ENCODE results near the gene F5.
A peak's percentile ranks its signal among the peaks of the same experiment; 100 is the strongest.

The F5 gene

GRCh38 chr1:169586067-169586394 is 250 bp downstream of the F5 start:
- Histone ChIP-seq H3K9me3 (ENCODE audit: control insufficient read depth in 1 of 2, low read length in 2 of 2) (no peaks in the 10 kb centered on the region), H3K4me1 (ENCODE audit: control insufficient read depth in 1 of 2, insufficient read depth in 2 of 2, low read length in 2 of 2) (peaks cover 6 to 9% of the 10 kb centered on the region in 2 donors), H3K36me3 (ENCODE audit: control insufficient read depth in 1 of 2, insufficient read depth in 2 of 2, low read length in 2 of 2) (no peaks in the 10 kb centered on the region), H3K4me3 (ENCODE audit: low read depth in 1 of 2, low read length in 2 of 2) (peak overlapping the region; percentile 40 to 47), H3K27me3 (ENCODE audit: low read depth, low read length) (no peaks in the 10 kb centered on the region), H3K27ac (ENCODE audit: low read length) (peak overlapping the region; percentile 49)

DNA sequence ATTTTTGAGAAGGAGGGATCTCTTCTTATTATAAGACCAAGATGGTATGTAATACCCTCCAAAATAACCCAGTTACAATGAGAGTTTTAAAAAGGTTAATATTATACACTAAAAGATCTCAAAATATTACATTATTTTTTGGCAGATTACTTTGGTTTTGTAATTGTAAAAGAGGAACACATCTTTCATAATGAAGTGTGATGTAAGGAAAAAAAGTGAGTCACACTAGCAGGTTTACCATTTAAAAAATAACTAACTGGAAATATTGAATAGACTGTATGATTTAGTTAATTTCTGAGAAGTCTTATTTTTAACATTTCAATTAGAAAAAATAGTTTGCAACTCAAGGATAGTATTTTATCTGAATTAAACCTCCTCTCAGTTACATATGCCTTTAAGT is 1.1 kb downstream of the F5 start:
- no peaks in the 10 kb centered on the region for H3K27me3 ChIP-seq (ENCODE audit: low read depth, low read length)
- H3K4me1 ChIP-seq (ENCODE audit: control insufficient read depth in 1 of 2, insufficient read depth in 2 of 2, low read length in 2 of 2): peaks cover 6 to 9% of the 10 kb centered on the region in 2 donors
- no peaks in the 10 kb centered on the region for H3K9me3 ChIP-seq (ENCODE audit: control insufficient read depth in 1 of 2, low read length in 2 of 2)
- no peaks in the 10 kb centered on the region for H3K36me3 ChIP-seq (ENCODE audit: control insufficient read depth in 1 of 2, insufficient read depth in 2 of 2, low read length in 2 of 2)
- no peak overlapping the region for H3K4me3 ChIP-seq (ENCODE audit: low read depth in 1 of 2, low read length in 2 of 2)
- H3K27ac ChIP-seq (ENCODE audit: low read length): no peak overlapping the region

GRCh38 chr1:169584483-169585144 is 1.7 kb downstream of the F5 start:
- no peaks in the 10 kb centered on the region for H3K36me3 ChIP-seq (ENCODE audit: control insufficient read depth in 1 of 2, insufficient read depth in 2 of 2, low read length in 2 of 2)
- no peaks in the 10 kb centered on the region for H3K9me3 ChIP-seq (ENCODE audit: control insufficient read depth in 1 of 2, low read length in 2 of 2)
- no peak overlapping the region for H3K27ac ChIP-seq (ENCODE audit: low read length)
- H3K4me3 ChIP-seq (ENCODE audit: low read depth in 1 of 2, low read length in 2 of 2): no peak overlapping the region
- H3K27me3 ChIP-seq (ENCODE audit: low read depth, low read length): no peaks in the 10 kb centered on the region
- peaks cover 6 to 9% of the 10 kb centered on the region in 2 donors for H3K4me1 ChIP-seq (ENCODE audit: control insufficient read depth in 1 of 2, insufficient read depth in 2 of 2, low read length in 2 of 2)

DNA sequence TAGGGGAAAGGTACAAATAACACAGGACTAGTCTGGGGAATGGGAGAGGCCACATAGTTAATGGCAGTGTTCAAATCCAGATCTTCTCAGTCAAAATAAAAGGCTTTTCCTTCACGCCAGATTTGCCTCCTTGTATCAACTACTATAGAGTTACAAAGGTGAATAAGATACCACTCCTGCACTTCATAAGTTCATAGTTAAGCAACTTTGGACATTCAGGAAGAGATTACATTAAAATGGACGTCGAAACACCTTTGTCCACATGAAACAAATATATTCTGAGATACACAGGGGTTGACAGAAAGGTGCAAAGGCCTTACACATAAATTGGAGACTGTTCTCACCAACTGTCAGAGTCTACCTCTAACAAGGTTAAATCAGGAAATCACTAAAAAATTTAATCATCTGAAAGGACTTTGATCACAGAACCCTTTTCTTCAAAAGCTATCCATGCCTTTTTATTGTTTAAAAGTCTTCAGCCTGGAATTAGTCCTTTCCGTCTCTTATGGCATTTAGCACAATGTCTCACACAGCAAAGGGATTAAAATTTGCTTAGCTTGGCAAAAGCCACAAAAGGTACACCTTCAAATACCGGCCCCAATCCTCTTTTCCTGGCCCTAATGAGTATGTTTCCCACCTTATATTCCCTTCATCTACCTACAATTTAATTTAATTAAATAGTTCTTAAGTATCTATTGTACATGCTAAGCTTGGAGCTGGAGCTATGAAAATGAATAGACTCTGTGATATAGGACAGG is 8.1 kb downstream of the F5 start:
- Histone ChIP-seq H3K9me3 (ENCODE audit: control insufficient read depth in 1 of 2, low read length in 2 of 2) (no peaks in the 10 kb centered on the region), H3K27ac (ENCODE audit: low read length) (no peak overlapping the region), H3K27me3 (ENCODE audit: low read depth, low read length) (no peaks in the 10 kb centered on the region), H3K4me3 (ENCODE audit: low read depth in 1 of 2, low read length in 2 of 2) (no peak overlapping the region), H3K36me3 (ENCODE audit: control insufficient read depth in 1 of 2, insufficient read depth in 2 of 2, low read length in 2 of 2) (no peaks in the 10 kb centered on the region), H3K4me1 (ENCODE audit: control insufficient read depth in 1 of 2, insufficient read depth in 2 of 2, low read length in 2 of 2) (no peaks in the 10 kb centered on the region)

DNA sequence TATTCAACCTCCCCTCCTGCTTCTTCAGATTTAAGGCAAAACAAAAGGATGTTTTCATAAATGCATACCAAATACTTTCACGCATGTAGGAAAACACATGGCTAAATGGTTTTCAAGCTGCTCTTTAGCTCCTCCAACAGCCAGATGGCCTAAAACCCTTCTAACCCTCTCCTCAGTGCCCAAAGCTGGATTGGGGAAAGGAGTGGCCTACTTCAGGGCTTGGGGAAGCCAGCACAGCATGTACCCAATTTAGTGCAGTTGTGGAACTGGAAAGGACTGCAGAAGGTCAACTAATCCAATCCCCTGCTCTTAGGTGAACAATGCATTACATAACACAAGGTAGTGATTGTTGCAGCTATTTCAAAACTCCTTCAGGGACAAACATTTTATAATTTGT is 9.3 kb downstream of the F5 start:
- H3K4me3 ChIP-seq (ENCODE audit: low read depth in 1 of 2, low read length in 2 of 2): no peak overlapping the region

DNA sequence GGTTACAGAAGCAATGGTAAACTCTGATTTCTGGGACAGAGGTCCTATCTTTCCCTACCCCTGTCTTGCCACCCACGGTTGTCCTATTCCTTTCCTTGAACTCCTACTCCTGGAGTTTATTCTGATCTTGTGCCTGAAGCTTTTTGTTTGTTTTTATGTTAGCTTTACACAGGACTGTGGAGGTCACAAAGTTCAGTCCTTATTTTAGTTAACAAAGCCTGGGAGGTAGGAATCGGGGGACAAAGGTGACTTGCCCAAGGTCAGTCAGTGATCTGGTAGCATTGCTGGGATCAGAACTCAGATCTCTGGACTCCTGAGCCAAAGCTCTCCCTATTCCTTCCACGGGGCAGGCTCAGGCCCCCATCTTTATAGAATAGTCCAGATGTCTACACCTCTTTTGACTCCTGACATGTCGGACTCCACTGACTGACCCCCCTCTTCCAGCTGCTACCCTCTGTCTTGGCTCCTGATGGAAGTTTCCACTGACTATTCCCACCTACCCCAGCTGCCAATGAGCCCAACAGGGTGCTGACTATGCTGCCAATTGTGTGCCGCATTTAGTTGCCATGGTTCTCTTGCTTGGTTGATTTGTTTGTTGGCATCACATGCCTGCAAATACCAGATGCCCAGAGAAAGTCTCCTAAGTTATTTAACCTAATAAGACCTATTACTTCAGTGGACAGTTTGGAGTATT is 9.9 kb downstream of the F5 start:
- Histone ChIP-seq H3K4me3 (ENCODE audit: low read depth in 1 of 2, low read length in 2 of 2) (no peak overlapping the region), H3K27ac (ENCODE audit: low read length) (no peak overlapping the region), H3K9me3 (ENCODE audit: control insufficient read depth in 1 of 2, low read length in 2 of 2) (no peaks in the 10 kb centered on the region), H3K4me1 (ENCODE audit: control insufficient read depth in 1 of 2, insufficient read depth in 2 of 2, low read length in 2 of 2) (no peaks in the 10 kb centered on the region), H3K36me3 (ENCODE audit: control insufficient read depth in 1 of 2, insufficient read depth in 2 of 2, low read length in 2 of 2) (no peaks in the 10 kb centered on the region), H3K27me3 (ENCODE audit: low read depth, low read length) (no peaks in the 10 kb centered on the region)

More for the DNA sequence above, 9.3 kb downstream of the F5 start:
- H3K36me3 ChIP-seq (ENCODE audit: control insufficient read depth in 1 of 2, insufficient read depth in 2 of 2, low read length in 2 of 2): no peaks in the 10 kb centered on the region
- H3K27me3 ChIP-seq (ENCODE audit: low read depth, low read length): no peaks in the 10 kb centered on the region
- H3K4me1 ChIP-seq (ENCODE audit: control insufficient read depth in 1 of 2, insufficient read depth in 2 of 2, low read length in 2 of 2): no peaks in the 10 kb centered on the region
- no peak overlapping the region for H3K27ac ChIP-seq (ENCODE audit: low read length)
- H3K9me3 ChIP-seq (ENCODE audit: control insufficient read depth in 1 of 2, low read length in 2 of 2): no peaks in the 10 kb centered on the region

DNA sequence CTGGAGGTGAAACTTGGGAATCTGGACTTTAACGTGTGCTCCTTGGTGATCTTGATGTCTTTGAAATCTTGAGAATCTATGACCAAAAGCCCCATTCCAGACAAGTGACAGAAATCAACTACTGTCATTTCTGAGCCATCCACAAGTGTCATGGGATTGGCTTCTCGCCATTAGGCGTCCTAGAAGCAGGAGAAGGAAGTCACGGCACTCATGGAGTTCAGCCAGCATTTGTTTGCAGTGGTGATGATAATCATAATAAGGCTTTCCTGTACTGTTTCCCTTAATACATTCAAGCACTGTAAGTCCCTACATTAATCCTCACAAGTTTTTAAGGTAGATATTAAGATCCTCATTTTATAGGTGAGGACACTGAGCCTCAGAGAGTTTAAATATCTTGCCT is 11.9 kb downstream of the F5 start:
- no peaks in the 10 kb centered on the region for H3K27me3 ChIP-seq (ENCODE audit: low read depth, low read length)
- H3K27ac ChIP-seq (ENCODE audit: low read length): no peak overlapping the region
- no peaks in the 10 kb centered on the region for H3K4me1 ChIP-seq (ENCODE audit: control insufficient read depth in 1 of 2, insufficient read depth in 2 of 2, low read length in 2 of 2)
- H3K36me3 ChIP-seq (ENCODE audit: control insufficient read depth in 1 of 2, insufficient read depth in 2 of 2, low read length in 2 of 2): no peaks in the 10 kb centered on the region
- H3K4me3 ChIP-seq (ENCODE audit: low read depth in 1 of 2, low read length in 2 of 2): no peak overlapping the region
- no peaks in the 10 kb centered on the region for H3K9me3 ChIP-seq (ENCODE audit: control insufficient read depth in 1 of 2, low read length in 2 of 2)

GRCh38 chr1:169572187-169572586 is 14.1 kb downstream of the F5 start:
- no peak overlapping the region for H3K27ac ChIP-seq (ENCODE audit: low read length)
- H3K36me3 ChIP-seq (ENCODE audit: control insufficient read depth in 1 of 2, insufficient read depth in 2 of 2, low read length in 2 of 2): no peaks in the 10 kb centered on the region
- no peaks in the 10 kb centered on the region for H3K9me3 ChIP-seq (ENCODE audit: control insufficient read depth in 1 of 2, low read length in 2 of 2)
- no peaks in the 10 kb centered on the region for H3K27me3 ChIP-seq (ENCODE audit: low read depth, low read length)
- H3K4me3 ChIP-seq (ENCODE audit: low read depth in 1 of 2, low read length in 2 of 2): no peak overlapping the region
- no peaks in the 10 kb centered on the region for H3K4me1 ChIP-seq (ENCODE audit: control insufficient read depth in 1 of 2, insufficient read depth in 2 of 2, low read length in 2 of 2)

- no peak overlapping the region for H3K27ac ChIP-seq (ENCODE audit: low read length)
- H3K9me3 ChIP-seq (ENCODE audit: control insufficient read depth in 1 of 2, low read length in 2 of 2): no peaks in the 10 kb centered on the region
- H3K36me3 ChIP-seq (ENCODE audit: control insufficient read depth in 1 of 2, insufficient read depth in 2 of 2, low read length in 2 of 2): no peaks in the 10 kb centered on the region
- H3K4me1 ChIP-seq (ENCODE audit: control insufficient read depth in 1 of 2, insufficient read depth in 2 of 2, low read length in 2 of 2): no peaks in the 10 kb centered on the region
- no peaks in the 10 kb centered on the region for H3K27me3 ChIP-seq (ENCODE audit: low read depth, low read length)
- H3K4me3 ChIP-seq (ENCODE audit: low read depth in 1 of 2, low read length in 2 of 2): no peak overlapping the region
Observed at GRCh38 chr1:169571450-169571849, 14.8 kb downstream of the F5 start.

DNA sequence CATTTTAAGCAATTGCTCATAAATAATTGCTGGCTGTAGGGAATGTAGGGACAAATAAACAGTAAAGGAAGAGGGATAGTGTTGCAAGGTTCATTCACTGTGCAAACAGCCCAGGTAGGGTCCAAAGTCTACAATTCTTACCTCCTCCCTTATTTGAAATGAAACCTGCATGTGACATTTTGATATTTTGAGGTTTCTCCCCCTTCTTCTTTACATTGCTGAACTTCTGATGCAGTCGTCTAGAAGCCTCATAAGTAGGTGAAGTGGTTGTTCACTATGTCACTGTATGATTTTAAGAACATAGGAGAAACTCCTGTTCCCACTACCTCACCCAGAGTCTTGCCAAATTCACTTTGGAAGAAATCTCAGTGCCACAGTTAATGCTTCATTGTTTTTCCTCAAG is 16.1 kb downstream of the F5 start:
- no peaks in the 10 kb centered on the region for H3K4me1 ChIP-seq (ENCODE audit: control insufficient read depth in 1 of 2, insufficient read depth in 2 of 2, low read length in 2 of 2)
- H3K36me3 ChIP-seq (ENCODE audit: control insufficient read depth in 1 of 2, insufficient read depth in 2 of 2, low read length in 2 of 2): no peaks in the 10 kb centered on the region
- no peak overlapping the region for H3K27ac ChIP-seq (ENCODE audit: low read length)
- no peak overlapping the region for H3K4me3 ChIP-seq (ENCODE audit: low read depth in 1 of 2, low read length in 2 of 2)
- H3K27me3 ChIP-seq (ENCODE audit: low read depth, low read length): no peaks in the 10 kb centered on the region
- H3K9me3 ChIP-seq (ENCODE audit: control insufficient read depth in 1 of 2, low read length in 2 of 2): no peaks in the 10 kb centered on the region

GRCh38 chr1:169568497-169568896 is 17.8 kb downstream of the F5 start:
- Histone ChIP-seq H3K36me3 (ENCODE audit: control insufficient read depth in 1 of 2, insufficient read depth in 2 of 2, low read length in 2 of 2) (no peaks in the 10 kb centered on the region), H3K4me1 (ENCODE audit: control insufficient read depth in 1 of 2, insufficient read depth in 2 of 2, low read length in 2 of 2) (no peaks in the 10 kb centered on the region), H3K27me3 (ENCODE audit: low read depth, low read length) (no peaks in the 10 kb centered on the region), H3K27ac (ENCODE audit: low read length) (no peak overlapping the region), H3K4me3 (ENCODE audit: low read depth in 1 of 2, low read length in 2 of 2) (no peak overlapping the region), H3K9me3 (ENCODE audit: control insufficient read depth in 1 of 2, low read length in 2 of 2) (no peaks in the 10 kb centered on the region)
